Neural cell (in vitro differentiated cells): ENCODE data around the gene MGME1. TPM values are rescaled to one million over a fixed set of nuclear protein-coding genes. Genes with fewer than 3 reads are reported as not detected.

Experiments used
- H2AFZ ChIP-seq: fragments of 200-600, 300-800 bp; sonication (generic), shearing (Covaris generic); 2 replicates; pipeline ENCODE4 v1.6.0; 2014; ENCODE audit warnings: low read depth, mild to moderate bottlenecking, antibody characterized with exemption, low read length, moderate library complexity
- H3F3A ChIP-seq: fragments of 200-600 bp; shearing (Covaris generic); 2 replicates; pipeline ENCODE4 v1.6.1; 2016; ENCODE audit warnings: mild to moderate bottlenecking, moderate library complexity, mixed read lengths, antibody characterized with exemption, low read length; ENCODE audit not compliant: insufficient read depth, poor library complexity, severe bottlenecking
- H3K27ac ChIP-seq: fragments of 200-600, 300-800 bp; sonication (generic), shearing (Covaris generic); 2 replicates; pipeline ENCODE4 v1.5.1; 2014; ENCODE audit warnings: mild to moderate bottlenecking, low read length, moderate library complexity
- H3K27me3 ChIP-seq: fragments of 300-800, 200-600 bp; sonication (generic), shearing (Covaris generic); 2 replicates; pipeline ENCODE4 v1.6.0; 2014; ENCODE audit warnings: mild to moderate bottlenecking, low read depth, low read length, moderate library complexity; ENCODE audit not compliant: insufficient read depth
- H3K36me3 ChIP-seq: fragments of 300-800, 200-600 bp; sonication (generic), shearing (Covaris generic); 2 replicates; pipeline ENCODE4 v1.5.1; 2014; ENCODE audit warnings: mild to moderate bottlenecking, antibody characterized with exemption, low read length, moderate library complexity; ENCODE audit not compliant: insufficient read depth
- H3K4me2 ChIP-seq: fragments of 300-800, 200-600 bp; sonication (generic), shearing (Covaris generic); 2 replicates; pipeline ENCODE4 v1.6.0; 2014; ENCODE audit warnings: mild to moderate bottlenecking, low read length
- H3K4me3 ChIP-seq: fragments of 300-800, 200-600 bp; sonication (generic), shearing (Covaris generic); 2 replicates; pipeline ENCODE4 v1.5.1; 2014; ENCODE audit warnings: mild to moderate bottlenecking, low read length, moderate library complexity
- H3K79me2 ChIP-seq: fragments of 200-600 bp; shearing (Covaris generic); replicated peaks from 2 replicates; pipeline ENCODE4 v1.6.0; 2014; ENCODE audit warnings: mild to moderate bottlenecking, low read length, moderate library complexity; ENCODE audit not compliant: insufficient read depth
- H3K9ac ChIP-seq: fragments of 300-800, 200-600 bp; sonication (generic), shearing (Covaris generic); 2 replicates; pipeline ENCODE4 v1.6.1; 2016; ENCODE audit warnings: mild to moderate bottlenecking, low read length, mixed read lengths
- H3K9me2 ChIP-seq: fragments of 200-600 bp; shearing (Covaris generic); 2 replicates; pipeline ENCODE4 v1.6.1; 2016; ENCODE audit warnings: mild to moderate bottlenecking, low read length, mixed read lengths; ENCODE audit not compliant: insufficient read depth
- H3K9me3 ChIP-seq: fragments of 200-600, 300-800 bp; sonication (generic), shearing (Covaris generic); 2 replicates; pipeline ENCODE4 v1.6.1; 2016; ENCODE audit warnings: mild to moderate bottlenecking, mixed run types, low read length, moderate library complexity, mixed read lengths
- H4K20me1 ChIP-seq: fragments of 200-600 bp; shearing (Covaris generic); 2 replicates; pipeline ENCODE4 v1.6.1; 2016; ENCODE audit warnings: mild to moderate bottlenecking, mixed run types; ENCODE audit not compliant: insufficient read depth
- EP300 ChIP-seq: fragments of 450-650 bp; conservative IDR thresholded peaks from 2 replicates; pipeline ENCODE4 v1.6.1; 2014; ENCODE audit warnings: antibody characterized with exemption, mild to moderate bottlenecking, moderate library complexity; ENCODE audit not compliant: poor library complexity, severe bottlenecking
- EZH2 ChIP-seq: fragments of 200-600, 300-800 bp; shearing (Covaris generic), sonication (generic); IDR thresholded peaks from 2 replicates; pipeline ENCODE4 v1.6.1; 2014; ENCODE audit warnings: antibody characterized with exemption, low read length, borderline replicate concordance, mild to moderate bottlenecking; ENCODE audit not compliant: insufficient read depth, poor library complexity, severe bottlenecking
- MXI1 ChIP-seq: fragments of 450-650 bp; conservative IDR thresholded peaks from 2 replicates; pipeline ENCODE4 v1.6.1; 2014; ENCODE audit warnings: antibody characterized with exemption, mild to moderate bottlenecking; ENCODE audit not compliant: poor library complexity, severe bottlenecking
- POLR2AphosphoS5 ChIP-seq: IDR thresholded peaks from 2 replicates; pipeline ENCODE4 v1.6.1; 2012
- RAD21 ChIP-seq: fragments of 450-650 bp; conservative IDR thresholded peaks from 2 replicates; pipeline ENCODE4 v1.6.1; 2014; ENCODE audit warnings: antibody characterized with exemption, mild to moderate bottlenecking, moderate library complexity
- REST ChIP-seq: IDR thresholded peaks from 2 replicates; pipeline ENCODE4 v1.6.1; 2012; ENCODE audit warnings: borderline replicate concordance
- SMC3 ChIP-seq: fragments of 450-650 bp; conservative IDR thresholded peaks from 2 replicates; pipeline ENCODE4 v1.6.1; 2014; ENCODE audit warnings: antibody characterized with exemption, mild to moderate bottlenecking, moderate library complexity; ENCODE audit not compliant: poor library complexity
- TAF1 ChIP-seq: IDR thresholded peaks from 2 replicates; pipeline ENCODE4 v1.6.1; 2012; ENCODE audit warnings: low read depth
- polyA plus RNA-seq: library from polyadenylated mRNA; depleted of rRNA; stranded (reverse); fragments of >200 nt; gene quantifications from 2 replicates; pipeline ENCODE4 v1.2.3, GENCODE V29; 2014
- TF ChIP-seq, protein P1 (sequence below): fragments of 450-650 bp; IDR thresholded peaks from 2 replicates; pipeline ENCODE4 v1.5.1; 2014; ENCODE audit warnings: antibody characterized with exemption, mild to moderate bottlenecking, moderate library complexity; ENCODE audit not compliant: poor library complexity, severe bottlenecking

The MGME1 gene
- polyA plus RNA-seq, 1 donor from 2014 or later, result 7.0 TPM

- TF ChIP-seq EP300, result no peak
- Histone ChIP-seq H2AFZ (no peak overlapping the region), H3F3A (no peaks in the 10 kb centered on the region), H3K27ac (no peak overlapping the region), H3K9me2 (no peaks in the 10 kb centered on the region), H3K4me3 (no peak overlapping the region), H4K20me1 (no peaks in the 10 kb centered on the region), H3K9me3 (no peaks in the 10 kb centered on the region), H3K36me3 (no peaks in the 10 kb centered on the region), H3K9ac (no peak overlapping the region), H3K27me3 (no peaks in the 10 kb centered on the region), H3K4me2 (no peak overlapping the region), H3K79me2 (peaks cover 80% of the 10 kb centered on the region)
Measured at GRCh38 chr20:17964632-17965031, 4.2 kb upstream of the MGME1 start.

DNA sequence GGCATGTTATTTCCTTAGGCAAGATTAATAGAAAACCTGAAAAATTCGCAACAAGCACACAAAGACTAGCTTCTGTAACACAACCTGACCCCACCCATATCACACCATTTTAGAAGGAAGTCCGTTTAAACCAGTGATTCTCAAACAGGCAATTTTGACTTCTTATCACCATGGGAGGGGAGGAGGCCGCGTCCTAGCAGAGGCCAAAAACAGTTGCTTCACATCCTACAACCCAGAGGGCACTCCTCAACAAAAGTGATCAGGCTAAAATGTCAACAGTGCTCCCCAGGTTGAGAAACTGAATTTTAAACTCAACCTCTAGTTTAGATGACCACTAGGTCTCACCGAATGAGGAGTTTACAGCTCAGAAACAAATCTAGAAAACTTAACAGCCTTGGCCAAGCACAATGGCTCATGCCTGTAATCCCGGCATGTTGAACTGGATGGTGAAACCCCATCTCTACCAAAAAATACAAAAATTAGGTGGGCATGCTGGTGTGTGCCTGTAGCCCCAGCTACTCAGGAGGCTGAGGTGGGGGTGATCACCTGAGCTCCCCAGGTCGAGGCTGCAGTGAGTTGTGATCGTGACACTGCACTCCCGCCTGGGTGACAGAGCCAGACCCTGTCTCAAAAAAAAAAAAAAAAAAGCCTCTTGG lies 3.6 kb upstream of the MGME1 start:
- Histone ChIP-seq H3K27me3 (no peaks in the 10 kb centered on the region), H3K9ac (no peak overlapping the region), H3F3A (no peaks in the 10 kb centered on the region), H3K9me2 (no peaks in the 10 kb centered on the region), H3K4me2 (no peak overlapping the region), H3K79me2 (peaks cover 76% of the 10 kb centered on the region), H3K4me3 (peak overlapping the region; percentile 85), H4K20me1 (no peaks in the 10 kb centered on the region), H3K36me3 (no peaks in the 10 kb centered on the region), H3K9me3 (no peaks in the 10 kb centered on the region), H2AFZ (no peak overlapping the region), H3K27ac (no peak overlapping the region)
- TF ChIP-seq MXI1, result no peak
- TF ChIP-seq EP300, result no peak
- TF ChIP-seq TAF1, result no peak
- no peak for TF ChIP-seq EZH2
- TF ChIP-seq REST, result no peak
- TF ChIP-seq, protein P1, sequence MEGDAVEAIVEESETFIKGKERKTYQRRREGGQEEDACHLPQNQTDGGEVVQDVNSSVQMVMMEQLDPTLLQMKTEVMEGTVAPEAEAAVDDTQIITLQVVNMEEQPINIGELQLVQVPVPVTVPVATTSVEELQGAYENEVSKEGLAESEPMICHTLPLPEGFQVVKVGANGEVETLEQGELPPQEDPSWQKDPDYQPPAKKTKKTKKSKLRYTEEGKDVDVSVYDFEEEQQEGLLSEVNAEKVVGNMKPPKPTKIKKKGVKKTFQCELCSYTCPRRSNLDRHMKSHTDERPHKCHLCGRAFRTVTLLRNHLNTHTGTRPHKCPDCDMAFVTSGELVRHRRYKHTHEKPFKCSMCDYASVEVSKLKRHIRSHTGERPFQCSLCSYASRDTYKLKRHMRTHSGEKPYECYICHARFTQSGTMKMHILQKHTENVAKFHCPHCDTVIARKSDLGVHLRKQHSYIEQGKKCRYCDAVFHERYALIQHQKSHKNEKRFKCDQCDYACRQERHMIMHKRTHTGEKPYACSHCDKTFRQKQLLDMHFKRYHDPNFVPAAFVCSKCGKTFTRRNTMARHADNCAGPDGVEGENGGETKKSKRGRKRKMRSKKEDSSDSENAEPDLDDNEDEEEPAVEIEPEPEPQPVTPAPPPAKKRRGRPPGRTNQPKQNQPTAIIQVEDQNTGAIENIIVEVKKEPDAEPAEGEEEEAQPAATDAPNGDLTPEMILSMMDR, result no peak
- TF ChIP-seq SMC3, result no peak
- no peak for TF ChIP-seq RAD21
- no peak for TF ChIP-seq POLR2AphosphoS5
